Astrocyte of the cerebellum (primary cell): Measurements from ENCODE around the gene SPRYD3.
"Not testable (repeated sequence)": the region's sequence is repeated elsewhere in the genome, so short reads cannot be mapped to it uniquely, and the experiment has no call there.

ENCODE experiments used
- DNase-seq: peaks from one replicate; pipeline ENCODE4 v3.0.0-alpha.2; 2011; ENCODE audit warnings: low read depth
- H3K4me3 ChIP-seq: 2 replicates; pipeline ENCODE4 v1.5.1; 2011; ENCODE audit warnings: mild to moderate bottlenecking, low read depth, low read length, moderate library complexity
- in situ Hi-C: cut with HindIII; loops from 2 replicates; pipeline ENCODE4 v1.10.0; 2017; ENCODE audit warnings: low sequenced_read_pairs
- TF ChIP-seq, protein P1 (sequence below): IDR thresholded peaks from 2 replicates; pipeline ENCODE4 v1.5.1; 2012; ENCODE audit warnings: low read length, low read depth, moderate library complexity, mild to moderate bottlenecking; ENCODE audit errors: missing control alignments

SPRYD3 gene

DNA sequence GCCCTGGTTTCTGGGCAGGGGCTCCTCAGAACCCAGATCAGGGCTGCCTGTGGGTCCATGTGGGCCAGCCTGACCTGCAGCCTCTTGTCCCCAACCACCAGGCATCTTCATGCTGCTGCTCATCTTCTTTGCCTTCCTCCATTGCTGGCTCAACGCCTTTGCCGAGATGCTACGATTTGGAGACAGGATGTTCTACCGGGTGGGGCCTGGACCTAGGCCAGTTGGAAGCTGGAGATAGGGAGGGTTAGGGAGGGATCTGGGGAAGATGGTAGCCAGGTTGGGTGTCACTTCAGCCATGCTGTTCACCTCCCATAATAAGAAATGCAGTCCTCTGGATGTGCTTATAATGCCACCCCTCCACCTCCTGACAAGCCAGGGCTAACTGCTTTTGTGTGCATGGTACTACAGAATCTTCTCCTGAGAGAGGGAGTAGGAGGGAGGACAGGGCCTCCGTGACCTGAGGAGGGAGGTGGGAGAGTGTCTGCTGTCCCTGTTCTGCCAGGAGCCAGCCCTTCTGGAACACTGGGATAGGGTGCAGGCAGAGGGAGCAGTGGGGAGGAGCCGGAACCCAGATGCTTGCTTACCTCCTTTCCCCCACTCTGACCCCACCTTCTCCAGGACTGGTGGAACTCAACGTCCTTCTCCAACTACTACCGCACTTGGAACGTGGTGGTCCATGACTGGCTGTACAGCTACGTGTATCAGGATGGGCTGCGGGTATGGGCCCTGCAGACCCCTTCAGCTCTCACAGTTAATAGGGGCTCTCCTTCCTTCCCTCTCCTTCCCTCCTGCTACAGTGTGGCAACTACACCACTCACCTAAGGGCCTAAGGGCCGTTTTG, 41.7 kb upstream of the SPRYD3 start:
- H3K4me3 ChIP-seq, result no peak overlapping the region
- TF ChIP-seq, protein P1, sequence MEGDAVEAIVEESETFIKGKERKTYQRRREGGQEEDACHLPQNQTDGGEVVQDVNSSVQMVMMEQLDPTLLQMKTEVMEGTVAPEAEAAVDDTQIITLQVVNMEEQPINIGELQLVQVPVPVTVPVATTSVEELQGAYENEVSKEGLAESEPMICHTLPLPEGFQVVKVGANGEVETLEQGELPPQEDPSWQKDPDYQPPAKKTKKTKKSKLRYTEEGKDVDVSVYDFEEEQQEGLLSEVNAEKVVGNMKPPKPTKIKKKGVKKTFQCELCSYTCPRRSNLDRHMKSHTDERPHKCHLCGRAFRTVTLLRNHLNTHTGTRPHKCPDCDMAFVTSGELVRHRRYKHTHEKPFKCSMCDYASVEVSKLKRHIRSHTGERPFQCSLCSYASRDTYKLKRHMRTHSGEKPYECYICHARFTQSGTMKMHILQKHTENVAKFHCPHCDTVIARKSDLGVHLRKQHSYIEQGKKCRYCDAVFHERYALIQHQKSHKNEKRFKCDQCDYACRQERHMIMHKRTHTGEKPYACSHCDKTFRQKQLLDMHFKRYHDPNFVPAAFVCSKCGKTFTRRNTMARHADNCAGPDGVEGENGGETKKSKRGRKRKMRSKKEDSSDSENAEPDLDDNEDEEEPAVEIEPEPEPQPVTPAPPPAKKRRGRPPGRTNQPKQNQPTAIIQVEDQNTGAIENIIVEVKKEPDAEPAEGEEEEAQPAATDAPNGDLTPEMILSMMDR, result no peak
- no peak for DNase-seq
- in situ Hi-C loops, result no loop called here

DNA sequence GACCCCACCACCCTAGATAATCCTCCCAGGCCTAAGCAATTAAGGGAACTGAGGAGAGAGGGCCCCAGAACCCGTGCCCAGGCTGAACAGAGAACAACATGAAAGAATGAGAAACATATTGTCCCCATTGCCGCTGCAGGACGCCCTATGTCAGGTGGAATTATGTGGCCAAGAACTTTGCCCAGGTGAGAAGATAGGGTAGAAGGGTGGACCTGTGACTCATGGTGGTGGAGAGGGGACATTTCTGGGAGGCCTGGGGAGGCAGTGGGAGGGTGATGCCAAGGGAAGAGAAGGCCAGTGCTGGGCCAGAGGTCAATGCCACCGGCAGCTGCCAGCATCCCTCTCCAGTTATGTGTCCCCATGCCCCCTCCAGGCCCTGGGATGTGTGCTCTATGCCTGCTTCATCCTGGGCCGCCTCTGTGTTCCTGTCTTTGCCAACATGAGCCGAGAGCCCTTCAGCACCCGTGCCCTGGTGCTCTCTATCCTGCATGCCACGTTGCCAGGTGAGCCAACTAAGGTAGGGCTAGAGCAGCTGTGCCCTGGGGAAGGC, 39.6 kb upstream of the SPRYD3 start:
- H3K4me3 ChIP-seq, result no peak overlapping the region
- no peak for DNase-seq
- TF ChIP-seq, protein P1, result no peak
- in situ Hi-C loops, result no loop called here

DNA sequence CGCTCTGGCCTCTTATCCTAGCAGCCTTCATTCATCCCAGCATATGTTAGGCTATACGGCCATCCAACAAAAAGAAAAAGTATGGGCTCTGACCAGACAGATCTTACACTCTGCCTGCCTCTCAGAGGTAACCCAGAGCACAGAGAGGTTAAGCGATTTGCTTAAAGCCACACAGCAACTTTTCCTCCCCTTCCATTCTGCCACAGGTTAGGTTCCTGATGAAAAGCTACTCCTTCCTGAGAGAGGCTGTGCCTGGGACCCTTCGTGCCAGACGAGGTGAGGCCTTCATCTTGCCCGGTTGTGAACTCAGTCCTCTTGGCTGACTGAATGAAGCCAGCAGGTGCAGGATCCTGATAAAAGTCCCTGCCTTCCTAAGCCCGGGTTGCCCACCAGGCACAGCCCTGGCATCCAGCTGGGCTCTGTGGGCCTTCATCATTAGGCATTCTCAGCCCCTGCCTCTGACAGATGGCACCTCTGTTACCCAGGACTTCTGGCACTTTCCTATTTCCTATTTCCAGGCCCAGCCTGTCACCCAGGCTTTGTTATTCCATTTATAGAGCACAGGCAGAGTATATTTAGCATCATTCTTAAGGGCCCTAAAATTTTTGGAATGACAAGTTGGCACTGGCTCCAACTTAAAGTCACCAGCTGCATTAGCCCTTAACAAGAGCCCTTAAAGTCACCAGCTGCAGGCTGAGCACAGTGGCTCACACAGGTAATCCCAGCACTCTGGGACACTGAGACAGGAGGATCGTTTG, 36.9 kb upstream of the SPRYD3 start:
- H3K4me3 ChIP-seq, result no peak overlapping the region
- TF ChIP-seq, protein P1, result no peak
- in situ Hi-C loops, result no loop called here
- no peak for DNase-seq

DNA sequence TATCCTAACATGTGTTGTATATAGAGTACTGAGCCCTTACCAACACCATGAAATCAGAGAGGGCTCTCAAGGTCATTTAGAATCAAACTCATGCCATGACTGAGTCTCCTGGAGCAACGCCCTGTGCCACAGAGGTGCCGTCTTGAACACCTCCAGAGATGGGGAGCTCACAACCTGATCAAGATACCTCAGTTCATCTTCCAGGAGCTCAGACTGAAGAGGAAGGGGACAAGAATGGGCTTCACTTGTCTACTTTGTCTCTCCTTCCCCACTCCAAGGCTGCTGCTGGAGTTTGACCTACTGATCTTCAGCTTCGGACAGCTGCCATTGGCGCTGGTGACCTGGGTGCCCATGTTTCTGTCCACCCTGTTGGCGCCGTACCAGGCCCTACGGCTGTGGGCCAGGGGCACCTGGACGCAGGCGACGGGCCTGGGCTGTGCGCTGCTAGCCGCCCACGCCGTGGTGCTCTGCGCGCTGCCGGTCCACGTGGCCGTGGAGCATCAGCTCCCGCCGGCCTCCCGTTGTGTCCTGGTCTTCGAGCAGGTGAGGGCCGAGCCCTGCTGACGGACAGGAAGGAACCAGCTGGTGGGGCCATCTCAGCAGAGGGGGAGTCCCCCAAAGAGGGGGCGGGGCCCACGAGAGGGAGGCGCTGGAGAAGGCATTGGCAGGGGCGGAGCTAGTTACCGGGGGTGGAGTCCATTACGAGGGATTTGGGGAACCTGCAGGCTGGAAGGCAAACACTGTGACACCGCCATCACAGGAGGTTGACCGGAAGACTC, 36.1 kb upstream of the SPRYD3 start:
- DNase-seq, result no peak
- TF ChIP-seq, protein P1, result no peak
- H3K4me3 ChIP-seq, result no peak overlapping the region
- in situ Hi-C loops, result no loop called here

DNA sequence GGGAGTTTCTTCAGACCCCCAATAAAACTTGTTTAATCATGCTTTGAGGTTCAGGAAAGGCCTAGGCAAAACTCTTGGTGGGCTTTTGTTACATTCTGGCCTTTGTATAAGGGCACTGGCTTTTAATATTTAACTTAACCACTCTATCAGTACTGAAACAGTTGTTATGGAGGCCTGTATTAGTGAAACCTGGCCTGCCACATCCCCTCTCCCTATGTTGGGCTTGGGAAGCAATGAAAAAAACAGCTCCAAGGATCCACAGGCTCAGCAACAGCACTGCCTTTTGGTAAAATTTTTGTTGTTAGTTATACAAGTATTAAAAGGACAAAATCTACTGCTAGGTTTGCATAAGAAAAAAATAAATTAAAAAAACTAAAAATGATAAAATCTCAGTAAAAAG, 34.8 kb upstream of the SPRYD3 start:
- no peak overlapping the region for H3K4me3 ChIP-seq
- in situ Hi-C loops, result no loop called here
- TF ChIP-seq, protein P1, result no peak
- DNase-seq, result no peak

DNA sequence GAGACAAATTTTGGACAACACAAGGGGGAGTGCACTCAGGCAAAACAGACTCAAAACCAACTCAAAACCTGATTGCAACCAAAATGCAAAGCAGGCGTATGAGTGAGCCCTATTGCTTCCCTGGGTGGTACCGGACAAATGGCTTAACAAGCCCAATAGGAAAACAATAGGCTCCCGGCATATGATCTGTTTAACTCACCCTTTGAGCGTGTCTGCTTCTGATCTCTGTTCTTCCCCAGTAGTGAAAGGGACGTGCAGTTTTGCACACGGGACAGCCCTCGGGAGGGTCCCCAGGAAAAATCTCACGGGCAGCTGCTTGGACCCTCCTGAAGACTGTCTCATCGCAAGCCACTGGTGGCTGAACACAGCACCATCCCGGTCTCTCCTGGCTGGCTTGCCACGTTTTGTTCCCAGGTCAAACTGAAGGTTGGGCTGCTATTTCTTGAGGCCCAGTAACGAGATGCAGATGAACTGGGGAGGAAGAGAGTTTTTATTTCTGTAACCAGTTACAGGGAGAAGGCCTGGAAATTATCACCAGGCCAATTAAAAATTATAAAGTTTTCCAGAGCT, 34.0 kb upstream of the SPRYD3 start:
- no peak overlapping the region for H3K4me3 ChIP-seq
- DNase-seq, result no peak
- TF ChIP-seq, protein P1, result no peak
- in situ Hi-C loops, result no loop called here

DNA sequence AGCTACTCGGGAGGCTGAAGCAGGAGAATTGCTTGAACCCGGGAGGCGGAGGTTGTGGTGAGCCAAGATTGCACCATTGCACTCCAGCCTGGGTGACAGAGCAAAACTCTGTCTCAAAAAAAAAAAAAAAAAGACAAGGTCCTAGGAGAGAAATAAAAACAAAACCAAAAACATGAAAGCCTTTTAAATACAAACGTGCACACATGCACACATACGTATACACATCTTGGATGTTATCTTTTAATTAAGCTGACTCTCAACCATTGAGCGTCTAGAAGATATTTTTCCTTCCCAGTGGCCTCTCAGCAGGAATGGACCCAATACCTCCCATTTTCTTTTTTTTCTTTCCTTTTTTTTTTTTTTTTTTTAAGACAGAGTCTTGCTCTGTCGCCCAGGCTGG, 33.2 kb upstream of the SPRYD3 start:
- in situ Hi-C loops, DNase-seq, H3K4me3 ChIP-seq: not testable (repeated sequence)
